Ovary (tissue), 3 donors: ENCODE measurements around the gene MPC1.

Source experiments
- EP300 ChIP-seq: sonication (generic); formaldehyde crosslinking; IDR thresholded peaks from one replicate; pipeline ENCODE4 v1.6.1; 2017; ENCODE audit warnings: antibody characterized with exemption
- POLR2A ChIP-seq: fragments of 450-650 bp; IDR thresholded peaks from one replicate; pipeline ENCODE4 v1.6.1; 2017; ENCODE audit warnings: antibody characterized with exemption, mild to moderate bottlenecking, moderate library complexity
- TF ChIP-seq, protein P1 (sequence below), 3 donors: fragments of 450-650 bp in 2 of 3; fragments of 200-600 bp in 1 of 3; IDR thresholded peaks; one replicate each; pipeline versions ENCODE4 v1.5.1 to v1.8.0; 2016 to 2022; ENCODE audit warnings: antibody characterized with exemption in 3 of 3, mild to moderate bottlenecking in 1 of 3
- donor health status: DM: no; HTN: no; CAD: no.

DNA sequence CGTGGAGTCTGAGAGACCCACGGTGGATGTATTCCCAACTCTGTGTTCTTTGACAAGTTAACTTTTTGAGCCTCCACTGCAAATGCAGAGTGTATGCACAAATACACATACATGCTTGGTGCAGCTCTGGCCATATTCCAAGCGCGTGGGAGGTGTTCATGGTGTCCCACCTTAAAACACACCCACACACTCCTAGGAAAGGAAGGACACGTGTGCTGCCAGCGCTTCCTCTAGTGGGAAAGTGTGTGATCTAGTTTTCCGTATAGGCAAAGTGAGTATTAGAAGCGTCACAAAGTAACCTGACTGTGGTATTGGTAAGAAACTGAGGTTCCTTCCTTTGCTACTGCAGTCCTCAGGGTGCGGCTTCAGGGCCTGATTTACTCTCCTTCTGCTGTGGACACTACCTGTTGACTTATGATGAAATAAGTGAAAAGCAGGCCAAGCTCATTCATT lies 36.0 kb upstream of the MPC1 start:
- TF ChIP-seq, protein P1, sequence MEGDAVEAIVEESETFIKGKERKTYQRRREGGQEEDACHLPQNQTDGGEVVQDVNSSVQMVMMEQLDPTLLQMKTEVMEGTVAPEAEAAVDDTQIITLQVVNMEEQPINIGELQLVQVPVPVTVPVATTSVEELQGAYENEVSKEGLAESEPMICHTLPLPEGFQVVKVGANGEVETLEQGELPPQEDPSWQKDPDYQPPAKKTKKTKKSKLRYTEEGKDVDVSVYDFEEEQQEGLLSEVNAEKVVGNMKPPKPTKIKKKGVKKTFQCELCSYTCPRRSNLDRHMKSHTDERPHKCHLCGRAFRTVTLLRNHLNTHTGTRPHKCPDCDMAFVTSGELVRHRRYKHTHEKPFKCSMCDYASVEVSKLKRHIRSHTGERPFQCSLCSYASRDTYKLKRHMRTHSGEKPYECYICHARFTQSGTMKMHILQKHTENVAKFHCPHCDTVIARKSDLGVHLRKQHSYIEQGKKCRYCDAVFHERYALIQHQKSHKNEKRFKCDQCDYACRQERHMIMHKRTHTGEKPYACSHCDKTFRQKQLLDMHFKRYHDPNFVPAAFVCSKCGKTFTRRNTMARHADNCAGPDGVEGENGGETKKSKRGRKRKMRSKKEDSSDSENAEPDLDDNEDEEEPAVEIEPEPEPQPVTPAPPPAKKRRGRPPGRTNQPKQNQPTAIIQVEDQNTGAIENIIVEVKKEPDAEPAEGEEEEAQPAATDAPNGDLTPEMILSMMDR (IDR thresholded peaks at IDR 0.05): no peak
- TF ChIP-seq POLR2A: no peak
- no peak for TF ChIP-seq EP300
